ENCODE data around the gene DROSHA. TPM values are rescaled to one million over a fixed set of nuclear protein-coding genes. Genes with fewer than 3 reads are reported as not detected.

The DROSHA gene
- total RNA-seq, 1 donor from 2014 or later = 51.7 TPM

DNA sequence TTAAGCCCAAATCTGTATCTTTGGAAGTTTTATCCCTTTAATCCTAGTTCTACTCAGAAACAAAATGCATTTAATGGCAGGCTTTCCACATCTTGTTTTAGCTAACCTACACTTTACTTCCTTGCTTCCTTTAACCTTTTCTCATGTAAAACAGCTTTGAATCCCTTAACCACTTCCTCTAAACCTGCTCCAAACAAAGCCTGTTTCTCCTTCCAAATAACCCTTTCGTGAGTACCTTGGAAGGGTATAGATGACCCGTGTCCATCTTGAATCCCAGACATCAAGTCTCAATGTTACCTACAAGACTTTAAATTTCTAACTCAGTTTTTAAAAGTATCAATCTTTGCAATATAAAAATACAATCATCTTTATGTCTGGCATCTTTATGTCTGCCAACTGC lies 78.4 kb downstream of the DROSHA start:
- DNase-seq = no peak
- peaks cover 41% of the 10 kb centered on the region for H3K36me3 ChIP-seq
- intact Hi-C loops (cut with DNase I) = no loop called here
- TF ChIP-seq, protein P1, sequence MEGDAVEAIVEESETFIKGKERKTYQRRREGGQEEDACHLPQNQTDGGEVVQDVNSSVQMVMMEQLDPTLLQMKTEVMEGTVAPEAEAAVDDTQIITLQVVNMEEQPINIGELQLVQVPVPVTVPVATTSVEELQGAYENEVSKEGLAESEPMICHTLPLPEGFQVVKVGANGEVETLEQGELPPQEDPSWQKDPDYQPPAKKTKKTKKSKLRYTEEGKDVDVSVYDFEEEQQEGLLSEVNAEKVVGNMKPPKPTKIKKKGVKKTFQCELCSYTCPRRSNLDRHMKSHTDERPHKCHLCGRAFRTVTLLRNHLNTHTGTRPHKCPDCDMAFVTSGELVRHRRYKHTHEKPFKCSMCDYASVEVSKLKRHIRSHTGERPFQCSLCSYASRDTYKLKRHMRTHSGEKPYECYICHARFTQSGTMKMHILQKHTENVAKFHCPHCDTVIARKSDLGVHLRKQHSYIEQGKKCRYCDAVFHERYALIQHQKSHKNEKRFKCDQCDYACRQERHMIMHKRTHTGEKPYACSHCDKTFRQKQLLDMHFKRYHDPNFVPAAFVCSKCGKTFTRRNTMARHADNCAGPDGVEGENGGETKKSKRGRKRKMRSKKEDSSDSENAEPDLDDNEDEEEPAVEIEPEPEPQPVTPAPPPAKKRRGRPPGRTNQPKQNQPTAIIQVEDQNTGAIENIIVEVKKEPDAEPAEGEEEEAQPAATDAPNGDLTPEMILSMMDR (IDR thresholded peaks at IDR 0.05) = no peak
- no peak for ATAC-seq
- no peak overlapping the region for H3K27ac ChIP-seq
- H3K4me3 ChIP-seq = no peak overlapping the region
- H3K9me3 ChIP-seq = peaks cover 13% of the 10 kb centered on the region
- H3K27me3 ChIP-seq (ENCODE audit: low read depth) = no peaks in the 10 kb centered on the region
- H3K4me1 ChIP-seq = no peaks in the 10 kb centered on the region

- TF ChIP-seq, protein P1 (IDR thresholded peaks at IDR 0.05) = no peak
- Histone ChIP-seq H3K4me1 (no peaks in the 10 kb centered on the region), H3K9me3 (peaks cover 13% of the 10 kb centered on the region), H3K4me3 (no peak overlapping the region), H3K27ac (no peak overlapping the region), H3K36me3 (peaks cover 53% of the 10 kb centered on the region), H3K27me3 (ENCODE audit: low read depth) (no peaks in the 10 kb centered on the region)
- intact Hi-C loops (cut with DNase I) = no loop called here
- no peak for ATAC-seq
- no peak for DNase-seq
Observed at GRCh38 chr5:31452314-31452713, 79.6 kb downstream of the DROSHA start.

GRCh38 chr5:31449962-31450361 lies 81.9 kb downstream of the DROSHA start:
- ATAC-seq = no peak
- no peak overlapping the region for H3K4me3 ChIP-seq
- H3K4me1 ChIP-seq = no peaks in the 10 kb centered on the region
- H3K9me3 ChIP-seq = peaks cover 1% of the 10 kb centered on the region
- no peak overlapping the region for H3K27ac ChIP-seq
- intact Hi-C loops (cut with DNase I) = no loop called here
- no peak for DNase-seq
- TF ChIP-seq, protein P1 (IDR thresholded peaks at IDR 0.05) = no peak
- H3K36me3 ChIP-seq = peaks cover 55% of the 10 kb centered on the region
- no peaks in the 10 kb centered on the region for H3K27me3 ChIP-seq (ENCODE audit: low read depth)

DNA sequence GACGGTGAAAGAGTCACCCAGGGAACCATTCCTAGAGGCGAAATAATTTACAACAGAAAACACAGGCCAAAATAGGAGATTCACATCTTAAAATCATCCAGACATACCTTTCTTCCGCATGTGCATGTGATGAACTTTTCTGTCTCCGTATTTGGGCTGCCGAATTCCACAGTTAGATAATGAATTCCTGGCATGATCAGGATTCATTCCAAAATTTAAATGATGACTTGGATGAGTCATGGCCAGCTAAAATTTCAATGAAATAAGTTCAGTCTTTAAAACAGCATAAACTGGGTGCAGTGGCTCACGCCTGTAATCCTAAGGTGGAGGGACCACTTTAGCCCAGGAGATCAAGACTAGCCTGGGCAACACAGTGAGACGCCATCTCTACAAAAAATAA lies 82.7 kb downstream of the DROSHA start:
- intact Hi-C loops (cut with DNase I) = no loop called here
- TF ChIP-seq, protein P1 (IDR thresholded peaks at IDR 0.05) = no peak
- Histone ChIP-seq H3K27me3 (ENCODE audit: low read depth) (no peaks in the 10 kb centered on the region), H3K4me3 (no peak overlapping the region), H3K27ac (no peak overlapping the region), H3K9me3 (no peaks in the 10 kb centered on the region), H3K36me3 (peaks cover 55% of the 10 kb centered on the region), H3K4me1 (no peaks in the 10 kb centered on the region)
- ATAC-seq = no peak
- DNase-seq = no peak

DNA sequence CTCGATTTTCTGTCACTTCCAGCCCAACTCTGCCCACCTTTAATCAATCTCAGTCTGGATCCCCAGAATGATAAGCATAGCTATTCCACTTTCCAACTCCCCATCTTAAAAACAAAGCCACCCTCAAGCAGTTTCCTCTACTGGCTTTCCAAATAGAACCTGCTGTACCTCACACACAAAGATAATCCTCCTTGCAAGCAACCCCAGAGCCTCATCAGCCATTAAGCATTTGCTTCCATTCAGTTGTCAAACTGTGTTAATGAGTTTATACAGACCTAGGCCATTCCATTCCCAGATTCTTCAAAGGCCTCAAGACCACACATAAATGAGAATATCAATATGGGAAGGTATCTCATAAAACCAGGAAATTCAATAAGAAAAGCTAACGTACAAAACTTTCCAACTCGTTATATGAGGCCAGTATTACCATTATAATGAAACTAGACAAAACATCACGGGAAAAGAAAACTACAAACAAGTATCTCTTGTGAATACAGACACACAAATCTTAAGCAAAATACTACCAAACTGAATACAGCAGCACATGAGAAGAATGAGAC lies 86.8 kb downstream of the DROSHA start:
- DNase-seq (no peak), ATAC-seq (no peak)

More for the DNA sequence above, 86.8 kb downstream of the DROSHA start:
- H3K4me1 ChIP-seq = peaks cover 4% of the 10 kb centered on the region
- intact Hi-C loops (cut with DNase I) = no loop called here
- H3K4me3 ChIP-seq = no peak overlapping the region
- TF ChIP-seq, protein P1 (IDR thresholded peaks at IDR 0.05) = no peak
- H3K9me3 ChIP-seq = no peaks in the 10 kb centered on the region
- no peaks in the 10 kb centered on the region for H3K27me3 ChIP-seq (ENCODE audit: low read depth)
- H3K36me3 ChIP-seq = peaks cover 38% of the 10 kb centered on the region
- H3K27ac ChIP-seq = no peak overlapping the region

All from lower lobe of right lung (tissue), 2 donors.